Stimulated activated CD8-positive, alpha-beta memory T cell treated with anti-CD3 and anti-CD28 coated beads, Interleukin-15, amount 100 ng/mL, for 24 hours (primary cell): ENCODE measurements around the gene ULBP1.
"Not testable (repeated sequence)": the region's sequence is repeated elsewhere in the genome, so short reads cannot be mapped to it uniquely, and the experiment has no call there.

Source experiments
- DNase-seq: peaks from one replicate; pipeline ENCODE4 v3.0.0-alpha.2; 2020; ENCODE audit warnings: low read depth

ULBP1 gene, protein sequence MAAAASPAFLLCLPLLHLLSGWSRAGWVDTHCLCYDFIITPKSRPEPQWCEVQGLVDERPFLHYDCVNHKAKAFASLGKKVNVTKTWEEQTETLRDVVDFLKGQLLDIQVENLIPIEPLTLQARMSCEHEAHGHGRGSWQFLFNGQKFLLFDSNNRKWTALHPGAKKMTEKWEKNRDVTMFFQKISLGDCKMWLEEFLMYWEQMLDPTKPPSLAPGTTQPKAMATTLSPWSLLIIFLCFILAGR

DNA sequence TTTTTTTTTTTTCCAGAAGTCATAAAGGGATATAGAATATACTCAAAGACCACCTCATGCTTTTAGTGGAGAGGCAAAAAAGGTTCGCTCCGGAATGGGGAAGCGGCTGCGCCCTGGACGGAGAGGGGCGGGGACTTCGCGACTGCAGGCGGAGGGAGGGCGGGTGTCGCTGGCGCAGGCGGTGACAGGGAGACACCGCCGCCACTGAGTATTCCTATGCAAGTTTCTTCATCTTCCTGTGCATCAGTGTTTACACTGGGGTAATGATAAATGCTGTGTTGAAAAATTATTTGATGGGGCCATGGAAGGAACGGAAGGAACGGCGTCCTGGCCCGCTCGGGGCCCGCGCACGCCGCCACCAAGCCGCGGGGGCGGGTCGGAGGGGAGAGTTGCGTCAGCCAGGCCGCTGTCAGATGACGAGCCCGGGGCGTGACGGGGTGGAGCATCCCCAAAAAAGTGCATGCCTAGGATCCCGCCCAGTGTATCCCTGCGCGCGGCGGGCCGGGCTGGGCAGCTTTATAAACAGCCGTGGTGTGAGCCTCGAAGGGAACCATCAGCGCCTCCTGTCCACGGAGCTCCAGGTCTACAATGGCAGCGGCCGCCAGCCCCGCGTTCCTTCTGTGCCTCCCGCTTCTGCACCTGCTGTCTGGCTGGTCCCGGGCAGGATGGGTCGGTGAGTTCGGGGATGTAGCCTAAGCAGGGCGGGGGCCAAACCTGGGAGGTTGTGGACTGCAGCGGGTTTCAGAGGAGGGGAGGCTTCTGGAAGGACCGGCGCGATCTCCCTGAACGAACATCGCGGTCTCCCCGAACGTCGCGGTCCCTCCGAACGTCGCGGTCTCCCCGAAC, at the start of gene ULBP1:
Gene ULBP1 (plus strand): TSS at position 482 of the 846 bp plus-strand sequence. CDS start 107 bp downstream, at position 589.
- DNase-seq = peak; percentile 59

DNA sequence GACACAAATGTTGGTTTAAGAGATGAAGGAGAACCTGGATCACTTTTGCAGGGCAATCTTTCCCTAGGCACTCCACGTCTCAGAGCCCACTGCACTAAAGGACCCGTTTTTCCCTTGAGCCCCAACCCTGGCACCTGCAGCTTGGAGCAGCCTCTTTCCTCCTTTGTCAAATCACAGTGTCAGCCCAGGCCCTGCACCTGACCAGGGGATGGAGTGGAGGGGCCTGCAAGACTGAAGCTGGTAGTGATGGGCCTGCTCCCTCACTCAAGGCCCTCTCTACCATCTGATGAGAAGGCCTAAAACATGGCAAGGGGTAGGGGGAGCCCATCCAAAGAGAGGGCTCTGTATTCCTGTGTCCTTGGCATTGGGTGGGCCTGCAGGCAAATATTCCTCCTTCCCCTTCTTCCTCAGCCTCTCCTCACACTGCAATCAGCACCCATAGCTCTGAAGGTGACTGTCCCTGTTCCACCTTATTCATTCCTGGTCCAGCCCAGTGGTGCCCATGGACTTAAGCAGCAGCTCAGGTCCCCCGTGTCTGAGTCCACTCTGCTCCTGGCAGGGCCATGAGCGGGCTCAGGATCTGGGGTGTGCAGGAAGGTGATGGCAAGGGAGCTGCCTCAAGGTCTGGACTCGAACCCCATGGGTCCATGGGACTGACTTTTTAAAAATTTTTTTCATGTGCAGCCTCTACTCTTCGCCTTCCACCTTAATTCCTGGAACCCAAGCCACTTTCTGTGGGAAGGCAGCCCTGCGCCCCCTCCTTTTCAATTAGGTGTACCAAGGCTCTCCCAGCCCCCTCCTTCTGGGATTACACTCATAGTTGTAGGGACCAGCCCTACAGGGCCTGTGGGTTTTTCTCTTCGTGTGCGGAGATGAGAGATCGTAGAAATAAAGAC, 47.5 kb upstream of the ULBP1 start:
- DNase-seq = no peak

DNA sequence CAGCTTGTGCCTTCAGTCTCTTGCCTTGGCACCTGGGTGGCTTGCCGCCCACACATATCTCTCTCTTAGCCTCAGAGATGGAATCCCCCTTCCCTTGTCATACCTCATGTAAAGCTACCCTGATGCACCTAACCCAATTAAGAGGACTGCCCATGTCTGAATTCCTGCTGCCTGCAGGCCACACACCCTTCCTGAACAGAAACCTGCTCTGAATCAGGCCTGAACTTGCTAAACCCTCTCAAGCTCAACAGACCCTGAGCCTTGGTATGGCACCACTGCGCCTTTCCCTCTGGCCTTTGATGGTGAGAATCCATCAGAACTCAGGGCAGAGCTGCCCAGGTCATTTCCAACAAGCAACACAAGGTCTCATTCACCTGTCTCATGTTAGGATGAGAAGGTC, 46.1 kb upstream of the ULBP1 start:
- DNase-seq = no peak

DNA sequence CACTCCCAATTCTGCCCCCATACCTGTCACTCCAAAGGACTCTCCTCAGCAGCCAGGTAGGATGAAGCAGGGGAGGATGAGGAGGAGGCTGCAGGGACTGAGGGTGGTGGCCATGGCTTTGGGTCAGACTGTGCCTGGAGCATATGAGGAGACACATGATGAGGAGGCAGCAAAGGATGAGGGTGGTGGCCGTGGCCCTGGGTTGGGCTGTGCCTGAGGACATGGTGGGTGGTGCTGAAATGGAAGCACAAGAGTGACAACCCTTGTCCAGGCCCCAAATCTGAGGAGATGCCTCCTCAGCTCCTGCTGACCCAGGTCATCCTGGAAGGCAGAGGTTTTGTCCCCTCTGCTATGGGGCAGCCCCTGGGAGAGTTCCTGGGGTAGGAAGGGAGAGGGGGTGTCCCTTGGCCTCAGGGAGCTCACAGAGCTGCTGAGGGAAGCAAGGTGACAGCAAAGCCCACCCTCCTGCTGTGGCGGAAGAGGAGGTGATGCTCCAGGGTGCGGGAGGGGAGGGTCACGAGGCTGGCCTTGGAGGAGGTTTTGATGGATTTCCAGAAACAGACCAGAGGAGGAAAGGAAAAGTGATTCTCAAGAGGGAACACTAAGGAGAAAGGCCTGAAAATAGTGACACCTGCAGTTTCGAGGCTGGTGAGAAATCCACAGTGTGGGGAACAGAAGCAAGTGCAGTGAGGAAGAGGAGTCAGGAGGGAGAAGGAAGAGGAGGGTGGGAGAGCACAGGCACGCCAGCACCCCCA, 45.4 kb upstream of the ULBP1 start:
- no peak for DNase-seq

DNA sequence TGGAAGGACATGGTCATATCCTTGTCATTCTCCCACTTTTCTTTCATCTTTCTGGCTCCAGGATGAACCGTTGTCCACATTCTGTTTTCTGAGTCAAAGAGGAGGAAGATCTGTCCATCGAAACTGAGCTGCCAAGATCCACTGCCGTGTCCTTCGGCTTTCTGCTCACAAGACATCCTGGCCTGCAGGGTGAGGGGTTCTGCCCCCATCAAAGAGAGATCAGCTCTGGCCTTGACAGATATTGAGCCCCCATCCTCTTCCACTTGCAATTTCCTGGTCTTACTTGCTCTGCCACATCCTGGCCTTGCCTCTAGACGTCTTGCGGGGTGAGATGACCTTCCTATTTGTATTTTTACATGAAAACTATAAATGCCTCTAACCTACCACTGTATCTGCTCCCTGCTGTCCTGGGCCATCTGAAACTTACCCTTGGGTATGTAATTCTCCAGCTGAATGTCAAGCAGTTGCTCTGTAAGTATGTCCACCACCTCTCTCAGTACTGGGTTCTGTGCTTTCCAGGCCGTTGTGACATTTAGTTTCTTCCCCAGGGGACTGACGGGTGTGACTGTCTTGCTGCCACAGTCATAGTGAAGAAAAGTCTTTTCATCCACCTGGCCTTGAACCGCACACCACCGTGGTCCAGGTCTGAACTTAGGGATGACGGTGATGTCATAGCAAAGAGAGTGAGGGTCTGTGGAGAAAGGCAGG, 44.5 kb upstream of the ULBP1 start:
- not testable (repeated sequence) for DNase-seq

DNA sequence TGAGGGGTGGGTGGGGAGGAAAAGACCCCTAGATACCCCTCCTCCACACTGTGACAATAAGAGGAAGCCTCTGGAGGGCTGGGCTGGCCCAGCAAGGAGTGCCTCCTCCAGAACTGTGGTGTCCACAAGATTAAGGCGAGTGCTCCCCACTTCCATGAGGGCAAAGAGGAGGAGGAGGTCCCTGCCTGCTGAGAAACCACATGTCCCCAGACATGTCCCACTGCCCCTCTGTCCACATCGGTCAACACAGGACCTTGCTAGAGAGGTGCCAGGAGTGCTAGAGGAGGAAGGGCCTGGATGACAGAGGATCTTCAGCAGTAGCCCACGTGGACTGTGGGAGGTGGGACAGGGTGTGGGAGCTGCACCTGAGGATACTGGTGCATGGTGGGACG, 43.9 kb upstream of the ULBP1 start:
- DNase-seq = no peak

DNA sequence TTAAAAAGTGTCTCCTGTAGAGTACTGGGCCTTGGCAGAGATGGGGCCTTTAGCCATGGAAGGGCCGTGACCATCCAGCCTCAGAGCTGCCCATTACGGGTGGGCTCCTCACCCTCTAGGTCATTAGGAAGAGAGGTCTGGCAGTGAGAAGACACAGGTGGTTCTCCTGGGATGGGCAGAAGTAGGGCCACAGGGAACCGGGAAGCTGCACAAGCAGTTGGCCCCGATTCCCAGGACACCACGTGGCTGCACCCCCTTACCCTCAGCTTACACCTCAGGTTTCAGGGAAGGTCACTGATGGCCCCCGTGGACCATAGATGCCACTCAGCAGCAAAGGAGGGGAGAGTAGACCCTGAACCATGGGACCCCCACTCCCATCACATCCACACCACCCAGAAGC, 42.4 kb upstream of the ULBP1 start:
- DNase-seq = no peak

DNA sequence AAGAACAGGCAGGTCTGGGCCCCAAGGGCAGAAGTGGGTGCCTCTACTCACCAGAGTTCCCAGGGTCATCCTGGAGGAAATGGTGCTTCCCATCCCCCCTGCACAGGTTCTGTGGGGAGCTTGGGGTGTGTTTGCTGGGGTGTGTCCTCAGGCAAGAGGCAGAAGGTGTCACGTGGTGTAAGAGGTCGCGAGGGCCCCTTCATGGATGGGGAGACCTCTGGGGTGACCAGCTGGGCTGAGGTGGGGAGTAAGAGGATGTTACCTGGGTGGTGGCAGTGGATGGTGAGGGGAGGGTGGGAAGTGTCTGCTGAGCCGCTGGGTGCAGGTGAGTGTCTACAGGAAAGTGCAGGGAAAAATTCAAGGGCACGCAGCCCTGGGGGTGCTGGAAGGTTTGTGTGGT, 41.7 kb upstream of the ULBP1 start:
- not testable (repeated sequence) for DNase-seq

DNA sequence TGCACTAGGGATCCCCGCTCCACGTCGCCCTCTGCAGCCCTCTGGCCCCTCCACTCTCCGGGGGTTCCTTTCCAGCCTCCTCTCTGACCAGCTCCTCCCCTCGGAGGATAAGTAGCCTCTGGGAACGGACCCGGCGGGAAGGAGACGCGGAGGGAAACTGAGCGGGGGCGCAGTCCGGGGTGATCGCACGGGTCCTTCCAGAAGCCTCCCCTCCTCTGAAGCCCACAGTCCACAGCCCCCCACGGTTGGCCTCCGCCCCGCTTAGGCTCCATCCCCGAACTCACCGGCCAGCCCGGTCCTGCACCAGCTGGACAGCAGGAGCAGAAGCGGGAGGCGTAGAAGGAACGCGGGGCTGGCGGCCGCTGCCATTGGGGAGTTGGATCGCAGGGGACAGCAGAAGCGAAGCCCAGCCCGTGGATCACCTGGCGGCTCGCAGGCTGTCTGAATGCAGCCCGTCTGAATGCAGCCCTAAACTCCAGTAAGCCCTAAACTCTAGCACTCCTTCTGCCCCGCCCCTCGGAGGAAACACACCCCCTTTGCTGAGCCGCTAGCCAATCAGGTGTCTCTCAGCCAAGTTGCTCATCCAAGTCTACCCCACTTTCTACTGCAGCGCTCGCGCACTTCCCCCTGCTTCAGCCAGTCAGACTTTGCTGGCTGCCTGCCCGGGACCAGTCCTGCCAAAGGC, 41.0 kb upstream of the ULBP1 start, which contains the start of gene RAET1G:
Gene RAET1G (minus strand): TSS at position 480 of the 685 bp plus-strand sequence. CDS start 111 bp downstream, at position 369.
- DNase-seq = peak; percentile 42

DNA sequence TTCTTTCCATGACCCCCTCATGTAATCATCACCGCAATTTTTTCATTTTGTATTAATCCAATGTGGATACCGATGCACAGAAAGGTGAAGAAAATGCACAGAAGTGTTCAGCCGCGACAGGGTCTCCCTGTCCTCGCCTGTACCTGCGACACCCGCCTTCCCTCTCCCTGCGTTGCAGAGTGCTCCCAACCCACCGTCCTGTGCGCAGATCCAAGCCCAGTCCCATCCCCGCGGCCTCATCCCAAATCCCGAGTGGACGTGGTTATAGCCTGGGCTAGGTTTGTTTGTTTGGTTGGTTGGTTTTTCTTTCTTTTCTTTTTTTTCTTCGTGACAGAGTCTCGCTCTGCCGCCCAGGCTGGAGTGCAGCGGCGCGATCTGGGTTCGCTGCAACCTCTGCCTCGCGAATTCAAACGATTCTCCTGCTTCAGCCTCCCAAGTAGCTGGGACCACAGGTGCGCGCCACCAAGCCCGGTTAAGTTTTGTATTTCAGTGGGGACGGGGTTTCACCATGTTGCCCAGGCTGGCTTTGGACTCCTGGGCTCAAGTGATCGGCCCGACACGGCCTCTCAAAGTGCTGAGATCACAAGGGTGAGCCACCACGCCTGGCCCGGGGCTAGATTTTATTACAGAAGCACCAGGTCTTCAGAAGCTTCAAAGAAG, 40.3 kb upstream of the ULBP1 start:
- DNase-seq = no peak

DNA sequence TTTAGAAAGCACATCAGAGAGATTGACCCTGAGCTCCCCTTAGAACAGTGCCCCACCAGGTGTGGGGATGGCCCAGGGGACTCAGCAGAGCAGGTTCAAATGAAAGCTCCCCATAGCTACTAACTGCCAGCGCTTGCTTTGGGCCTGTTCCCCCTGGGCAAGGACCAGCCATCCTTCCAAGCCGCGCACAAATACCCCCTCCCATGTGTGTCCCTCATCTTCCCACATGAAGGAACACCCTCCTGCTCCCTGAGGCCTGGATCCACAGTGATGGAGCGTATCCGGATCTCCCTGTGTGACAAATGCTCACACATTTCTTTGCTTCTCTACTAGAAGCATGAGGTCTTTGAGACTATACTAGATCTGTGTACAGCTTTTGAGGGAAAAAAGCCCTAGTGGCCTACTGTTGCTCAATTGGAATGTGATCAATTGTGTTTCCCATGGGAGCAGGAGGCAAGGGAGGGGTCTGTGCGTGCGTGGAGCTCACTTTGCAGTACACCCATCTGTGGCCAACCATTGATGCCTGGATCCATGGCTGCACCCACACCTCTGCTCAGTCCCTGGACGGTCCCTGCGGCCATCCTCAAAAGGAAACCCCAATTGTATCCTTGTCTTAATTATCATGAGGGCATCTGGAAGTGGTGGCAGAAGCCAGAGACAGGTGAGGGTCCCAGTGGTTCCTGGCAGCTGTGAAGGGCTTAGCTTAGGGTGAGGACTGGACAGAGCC, 39.4 kb upstream of the ULBP1 start:
- DNase-seq = no peak

DNA sequence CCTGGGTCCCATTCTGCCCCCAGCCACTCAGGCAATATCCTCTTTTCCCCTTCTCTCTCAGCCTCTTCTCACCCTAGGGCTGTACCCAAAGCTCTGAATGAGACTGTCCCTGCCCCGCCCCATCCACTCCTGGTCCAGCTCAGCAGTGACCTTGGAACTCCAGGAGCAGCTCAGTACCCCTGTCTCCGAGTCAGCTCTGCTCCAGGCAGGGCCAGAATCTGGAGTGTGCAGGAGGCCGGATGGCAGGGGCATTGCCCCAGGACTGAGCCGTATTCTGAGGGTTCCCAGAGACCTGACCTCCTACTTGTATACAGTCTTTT, 38.9 kb upstream of the ULBP1 start:
- no peak for DNase-seq

DNA sequence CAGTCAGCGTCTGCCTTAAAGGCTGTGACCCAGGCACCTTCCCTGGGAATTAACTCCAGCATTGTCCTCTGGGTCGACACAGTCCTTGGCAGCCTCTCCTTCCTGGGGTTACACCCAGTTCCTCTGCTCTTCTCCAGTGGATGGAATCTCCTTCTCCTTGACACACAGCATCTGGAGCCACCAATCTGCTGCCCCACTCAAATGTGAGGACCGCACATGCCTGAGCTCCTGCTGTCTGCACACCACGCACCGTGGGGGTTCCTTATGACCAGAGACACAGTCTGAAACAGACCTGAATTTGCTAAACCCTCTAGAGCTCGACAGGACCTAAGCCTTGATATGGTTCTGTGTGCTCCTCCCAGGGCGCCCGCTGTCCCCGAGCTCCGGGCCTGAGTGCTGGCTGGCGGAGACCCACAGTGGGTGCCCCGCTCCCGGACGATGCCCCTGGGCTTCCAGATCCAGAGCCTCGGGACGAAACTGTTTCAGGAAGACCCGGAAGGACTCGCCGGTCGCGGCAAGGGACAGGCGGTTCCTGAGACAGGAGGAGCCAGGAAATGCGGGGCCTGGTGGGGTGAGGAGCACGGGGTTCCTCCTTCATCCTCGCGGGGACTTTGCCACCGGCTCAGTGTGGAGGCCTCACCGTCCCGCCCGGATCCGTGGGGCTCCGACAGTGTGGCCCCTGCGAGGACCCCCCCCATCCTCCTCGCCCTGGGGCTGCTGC, 38.3 kb upstream of the ULBP1 start:
- DNase-seq = no peak

DNA sequence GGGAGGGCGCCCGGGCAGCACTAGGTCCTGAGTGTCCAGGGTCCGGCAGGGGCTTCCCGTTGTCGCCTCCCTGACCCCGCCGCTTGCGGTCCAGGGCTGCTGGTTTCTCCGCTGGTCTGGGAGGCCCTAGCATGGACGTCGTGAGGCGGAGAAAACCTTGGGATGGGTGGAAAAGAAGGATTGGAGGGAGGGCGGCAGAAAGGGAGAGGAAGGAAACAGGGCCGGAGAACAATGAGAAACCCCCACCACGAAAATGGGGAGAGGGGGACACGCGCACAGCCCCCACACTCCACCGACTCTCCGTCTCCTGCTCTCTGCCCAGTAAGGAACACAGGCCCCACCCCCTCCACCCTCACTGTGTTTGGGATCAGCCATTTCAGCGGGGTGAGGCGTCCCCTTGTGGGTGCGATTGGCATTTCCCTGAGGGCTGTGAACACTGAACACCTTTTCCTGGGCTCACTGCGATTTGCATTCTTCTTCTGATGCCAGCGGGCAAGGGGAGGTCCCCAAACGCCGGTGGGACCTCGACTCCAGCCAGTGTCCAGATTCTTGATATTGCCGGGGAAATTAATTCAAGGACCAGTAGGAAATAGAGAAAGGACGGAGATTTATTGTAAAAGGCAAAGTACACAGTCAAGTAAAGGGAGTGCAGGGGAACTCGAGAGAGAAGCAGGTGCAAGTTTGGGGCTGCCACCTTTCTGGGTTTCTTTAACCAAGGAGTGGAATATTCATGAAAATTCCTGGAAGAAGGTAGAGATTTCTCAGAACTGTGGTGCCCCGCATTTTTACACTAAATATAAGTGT, 37.6 kb upstream of the ULBP1 start:
- DNase-seq = peak; percentile 32

DNA sequence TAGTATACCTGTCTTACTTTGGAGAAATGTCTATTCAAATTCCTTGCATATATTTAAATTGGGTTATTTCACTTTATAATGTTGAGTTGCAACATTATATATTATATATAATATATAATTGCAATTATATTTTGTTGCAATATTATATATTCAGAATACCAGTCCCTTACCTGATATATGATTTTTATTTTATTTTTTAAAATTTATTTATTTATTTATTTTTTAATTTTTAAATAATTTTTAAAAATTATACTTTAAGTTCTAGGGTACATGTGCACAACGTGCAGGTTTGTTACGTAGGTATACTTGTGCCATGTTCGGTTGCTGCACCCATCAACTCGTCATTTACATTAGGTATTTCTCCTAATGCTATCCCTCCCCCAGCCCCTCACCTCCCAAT, 36.7 kb upstream of the ULBP1 start:
- not testable (repeated sequence) for DNase-seq

DNA sequence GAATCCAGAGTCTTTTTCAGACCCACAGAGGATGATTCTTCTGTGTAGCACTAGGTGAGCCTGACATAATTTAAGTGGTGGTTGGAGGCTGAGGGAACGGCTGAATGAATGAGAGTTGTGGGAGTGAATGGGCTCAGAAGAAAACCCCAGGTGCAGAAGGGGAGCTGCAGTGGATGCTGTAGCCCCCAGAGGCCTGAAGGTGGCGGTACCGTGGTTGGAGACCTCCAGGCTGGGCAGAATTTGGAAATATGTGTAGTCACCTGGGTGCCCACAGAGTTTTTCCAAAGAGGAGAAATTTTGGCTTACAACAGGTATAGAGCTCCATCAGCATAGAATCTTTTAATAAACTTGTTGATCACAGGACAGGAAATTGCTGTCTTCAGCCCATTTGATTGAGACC, 34.3 kb upstream of the ULBP1 start:
- DNase-seq = no peak

DNA sequence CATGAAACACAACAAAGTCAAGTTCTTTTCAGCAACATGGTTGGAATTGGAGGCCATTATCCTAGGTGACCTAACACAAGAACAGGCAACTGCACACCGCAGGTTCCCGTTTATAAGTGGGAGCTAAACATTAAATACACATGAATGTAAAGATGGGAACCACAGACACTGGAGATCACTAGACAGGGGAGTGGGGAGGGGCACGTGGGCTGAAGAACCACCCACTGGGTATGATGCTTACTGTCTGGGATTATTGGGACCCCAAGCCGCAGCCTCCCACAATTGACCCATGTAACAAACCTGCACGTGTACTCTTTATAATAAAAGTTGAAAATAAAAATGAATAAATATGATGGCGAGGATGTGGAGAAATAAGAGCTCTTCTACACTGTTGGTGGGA, 32.2 kb upstream of the ULBP1 start:
- DNase-seq = no peak

DNA sequence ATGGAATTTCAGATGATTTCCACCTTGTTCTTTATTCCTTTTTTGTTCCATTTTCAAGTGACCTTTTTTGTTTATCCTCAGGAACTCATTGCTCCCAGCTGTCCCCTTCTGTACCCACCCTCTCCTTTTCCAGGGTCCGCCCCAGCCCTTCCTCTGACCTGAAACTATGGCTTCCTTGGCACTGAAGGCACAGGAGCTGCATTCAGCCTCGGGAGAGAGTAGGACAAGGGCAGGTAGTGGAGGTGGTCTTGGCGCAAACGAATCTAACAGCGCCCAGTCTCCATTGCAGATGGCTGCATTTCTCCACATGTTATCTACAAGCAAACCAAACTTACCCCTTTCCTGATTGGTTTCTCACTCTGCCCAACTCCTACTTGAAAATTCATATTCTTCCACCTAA, 30.7 kb upstream of the ULBP1 start:
- no peak for DNase-seq
